Endometrial microvascular endothelial cells (primary cell): Measurements from ENCODE around the gene RIPOR3. TPM values are rescaled to one million over a fixed set of nuclear protein-coding genes. Genes with fewer than 3 reads are reported as not detected.
"Not testable (repeated sequence)": the region's sequence is repeated elsewhere in the genome, so short reads cannot be mapped to it uniquely, and the experiment has no call there.

Experiments used
- in situ Hi-C: cut with HindIII; loops from 2 replicates; pipeline ENCODE4 v1.10.0; 2017; ENCODE audit warnings: low sequenced_read_pairs, low pct_unique_long_range_greater_than_20kb; ENCODE audit errors: inconsistent ontology term
- total RNA-seq: library from RNA; depleted of rRNA; stranded (reverse); fragments of >200 nt; gene quantifications from one replicate; pipeline ENCODE4 v1.2.3, GENCODE V29; 2015; ENCODE audit errors: inconsistent ontology term

The RIPOR3 gene
- total RNA-seq, 1 donor from 2014 or later: not detected

DNA sequence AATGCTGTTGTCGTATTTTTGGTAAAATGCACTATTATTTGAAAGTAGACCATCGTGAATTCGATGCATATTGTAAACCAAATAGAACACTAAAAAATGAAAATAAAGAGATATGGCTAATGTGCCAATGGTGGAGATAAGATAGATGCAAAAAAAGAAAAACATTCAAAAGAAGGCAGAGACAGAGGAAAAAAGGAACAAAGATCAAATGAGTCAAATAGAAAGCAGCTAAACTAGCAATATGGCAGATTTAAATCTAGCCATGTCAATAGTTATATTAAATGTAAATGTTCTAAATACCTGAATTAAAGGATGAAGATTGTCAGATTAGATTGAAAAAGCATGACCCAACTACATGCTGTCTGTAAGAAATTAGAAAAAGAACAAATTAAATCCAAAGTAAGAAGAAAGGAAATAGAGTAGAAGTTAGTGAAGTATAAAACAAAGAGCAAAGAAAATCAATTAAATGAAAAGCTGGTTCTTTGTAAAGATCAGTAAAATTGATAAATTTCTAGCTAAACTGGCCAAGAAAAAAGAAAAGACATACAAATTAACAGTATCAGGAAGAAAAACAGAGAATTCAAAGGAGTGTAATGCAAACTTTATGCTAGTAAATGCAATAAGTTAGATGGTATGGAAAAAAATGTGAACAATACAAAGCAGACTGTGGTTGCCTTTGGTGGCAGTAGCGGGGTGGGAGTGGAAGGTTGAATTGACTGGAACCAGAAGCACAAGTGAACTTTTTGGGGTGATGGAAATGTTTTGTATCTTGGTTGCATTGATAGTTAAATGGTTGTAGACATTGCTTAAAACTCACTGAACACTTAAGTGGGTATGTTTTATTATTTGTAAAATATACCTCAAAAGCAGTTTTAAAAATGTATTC lies 136.4 kb downstream of the RIPOR3 start:
- in situ Hi-C loops: no loop called here

GRCh38 chr20:50552979-50553378 lies 138.4 kb downstream of the RIPOR3 start:
- in situ Hi-C loops: no loop called here

GRCh38 chr20:50551288-50551687 lies 140.1 kb downstream of the RIPOR3 start:
- in situ Hi-C loops: no loop called here

GRCh38 chr20:50550531-50550930 lies 140.8 kb downstream of the RIPOR3 start:
- in situ Hi-C loops: no loop called here

GRCh38 chr20:50548396-50548795 lies 142.9 kb downstream of the RIPOR3 start:
- in situ Hi-C loops: no loop called here

DNA sequence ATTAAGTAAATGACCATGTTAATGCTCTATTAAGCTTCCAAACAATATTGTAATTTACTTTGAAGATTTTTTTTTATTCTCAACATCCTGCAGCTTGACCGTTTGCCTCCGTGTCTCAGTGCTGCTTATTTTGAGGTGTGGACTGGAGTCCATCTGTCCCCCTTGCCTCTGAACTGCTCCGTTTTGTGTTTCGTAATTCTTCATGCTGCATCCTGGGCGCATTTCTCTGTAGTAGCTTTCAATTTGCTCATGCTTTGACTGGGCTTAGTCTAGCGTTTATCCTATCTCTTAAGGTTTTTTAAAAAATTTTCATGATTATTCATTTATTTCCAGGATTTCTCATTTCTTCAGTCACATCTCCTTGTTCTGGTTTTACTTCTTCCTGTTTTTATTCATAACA lies 143.4 kb downstream of the RIPOR3 start:
- in situ Hi-C loops: no loop called here

DNA sequence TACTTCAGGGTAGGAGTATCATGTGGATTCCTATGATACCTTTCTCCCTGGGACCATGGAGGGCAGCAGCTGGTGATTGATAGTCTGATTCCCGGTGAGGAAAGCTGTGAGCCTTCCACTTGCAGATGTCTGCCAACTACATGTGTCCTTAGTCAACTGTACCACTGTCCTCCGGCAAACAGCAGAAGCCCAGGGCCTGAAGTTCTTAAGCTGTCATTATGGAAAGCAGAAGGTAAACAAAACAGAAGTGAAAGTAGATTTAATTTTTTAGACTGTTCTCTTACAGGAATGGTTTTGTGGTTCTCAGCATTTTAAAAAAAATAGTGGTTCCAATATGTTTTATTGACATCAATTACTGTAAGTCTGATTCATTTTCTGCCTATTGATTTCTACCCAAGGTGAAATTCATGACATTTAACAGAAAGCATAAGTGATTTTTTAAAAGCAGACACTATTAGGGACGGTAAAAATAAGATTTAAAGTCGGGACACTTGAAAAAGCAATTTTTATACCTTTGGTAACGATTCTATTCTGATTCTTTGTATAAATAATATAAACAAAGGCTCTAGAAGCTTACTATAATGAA lies 144.5 kb downstream of the RIPOR3 start:
- in situ Hi-C loops: no loop called here

DNA sequence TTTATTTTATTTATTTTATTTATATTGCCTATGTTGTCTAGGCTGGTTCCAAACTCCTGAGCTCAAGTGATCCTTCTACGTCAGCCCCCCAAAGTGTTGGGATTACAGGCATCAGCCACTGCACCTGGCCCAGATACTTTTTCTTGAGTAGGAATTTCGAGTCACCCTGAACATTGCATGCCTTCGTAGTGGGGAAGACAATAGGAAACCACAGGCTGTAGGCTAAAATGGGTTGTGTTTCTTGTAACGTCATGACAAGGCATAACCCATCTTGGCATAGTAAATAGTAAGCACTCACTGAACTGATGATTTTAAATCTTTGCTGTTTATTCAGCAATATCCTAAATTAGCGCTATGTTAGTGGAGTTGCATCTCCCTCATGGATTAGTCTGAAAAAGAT lies 146.2 kb downstream of the RIPOR3 start:
- in situ Hi-C loops: no loop called here

DNA sequence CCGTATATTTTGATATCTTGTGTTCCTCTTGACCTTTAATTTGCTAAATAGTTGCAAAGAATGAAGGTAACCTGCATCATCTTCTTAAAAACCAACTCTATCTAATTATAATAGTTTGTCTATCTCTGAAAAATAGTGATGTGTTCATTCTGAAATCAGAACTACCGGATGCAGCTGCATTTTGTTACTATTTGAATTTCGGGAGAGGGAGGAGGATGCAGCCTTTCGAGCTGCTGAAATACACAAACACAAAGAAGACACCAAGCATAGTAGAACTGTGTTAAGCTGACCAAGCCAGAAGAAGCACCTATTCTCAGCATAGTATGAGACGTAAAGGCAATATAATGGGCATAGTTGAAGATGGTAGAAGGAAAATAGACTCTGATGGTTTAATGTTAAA lies 148.0 kb downstream of the RIPOR3 start:
- in situ Hi-C loops: no loop called here

GRCh38 chr20:50541606-50542041 lies 149.7 kb downstream of the RIPOR3 start:
- in situ Hi-C loops: no loop called here

DNA sequence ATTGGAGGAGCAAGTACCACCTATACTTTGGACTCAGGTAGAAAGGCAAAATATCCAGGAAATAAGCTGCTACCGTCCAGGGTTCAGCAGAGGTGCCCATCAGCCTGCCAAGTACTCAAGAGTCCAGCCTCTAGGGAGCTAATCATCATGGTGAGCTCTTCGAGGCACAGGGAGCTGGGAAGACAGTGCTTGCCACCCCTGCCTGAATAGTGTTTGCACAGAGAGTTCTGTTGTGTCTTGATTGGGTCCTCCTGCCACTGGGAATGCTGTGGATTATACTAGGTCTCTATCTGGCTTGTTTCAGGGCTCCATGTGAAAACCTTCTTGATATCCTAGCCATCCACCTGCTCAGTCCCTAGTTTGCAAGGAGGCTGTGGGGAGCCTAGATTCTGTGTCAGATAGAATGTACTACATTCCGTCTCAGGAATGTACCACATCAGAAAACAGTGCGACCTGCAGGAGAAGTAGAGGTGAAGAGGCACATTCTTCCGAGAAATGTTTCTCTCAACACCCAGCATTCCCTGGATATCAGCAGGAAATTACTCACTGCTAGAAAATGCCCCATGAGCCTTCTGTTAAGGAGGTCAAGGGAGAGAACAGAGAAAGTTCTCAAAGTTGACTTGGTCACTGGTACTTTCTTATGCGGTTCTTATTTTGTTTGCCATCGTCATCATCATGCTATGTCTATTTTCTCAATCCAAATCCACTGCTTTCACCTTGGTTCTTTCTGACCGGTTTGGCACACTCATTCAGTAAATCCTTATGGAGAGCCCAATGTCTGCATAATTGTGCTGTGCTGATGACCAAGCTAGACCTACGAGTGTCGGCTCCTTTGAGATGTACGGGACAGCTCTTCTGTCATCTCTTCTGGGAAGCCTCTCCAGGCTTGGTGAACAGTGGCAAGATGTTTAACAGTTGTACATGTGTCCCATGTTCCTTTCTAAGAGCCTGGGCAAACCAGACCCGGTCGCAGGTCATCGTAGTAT lies 150.4 kb downstream of the RIPOR3 start:
- in situ Hi-C loops: no loop called here

GRCh38 chr20:50539798-50540197 lies 151.5 kb downstream of the RIPOR3 start:
- in situ Hi-C loops: not testable (repeated sequence)

- in situ Hi-C loops: no loop called here
Measured at GRCh38 chr20:50538276-50538675, 153.1 kb downstream of the RIPOR3 start.

DNA sequence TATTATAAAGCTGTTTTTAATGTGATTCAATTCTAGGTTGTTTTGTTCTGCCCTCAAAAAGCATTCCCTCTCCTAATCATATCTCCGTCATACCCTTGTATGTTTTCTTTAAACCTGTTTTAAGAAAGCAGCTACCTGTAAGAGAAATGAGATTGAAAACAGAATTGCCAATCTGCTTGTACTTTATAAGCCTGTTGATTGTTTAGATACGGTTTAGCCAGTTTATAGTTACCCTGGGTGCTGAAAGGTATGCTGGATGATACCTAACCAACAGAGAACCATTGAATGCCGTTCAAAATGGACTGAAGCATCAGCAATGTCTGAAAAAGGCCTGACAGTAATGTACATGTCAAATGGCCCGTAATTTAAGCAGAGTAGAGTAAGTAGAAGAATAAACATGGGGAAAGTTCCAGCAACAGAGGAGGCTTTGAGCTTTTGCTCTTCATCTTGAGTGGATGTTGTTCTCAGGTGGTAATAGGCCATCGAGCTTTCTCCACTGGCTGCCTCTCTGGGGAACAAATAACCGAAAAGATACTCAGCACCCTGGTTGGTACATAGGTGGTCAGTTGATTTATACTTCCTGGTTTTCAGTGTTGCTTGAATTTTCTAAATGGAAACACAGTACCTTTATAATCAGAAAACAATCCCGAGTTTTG lies 153.7 kb downstream of the RIPOR3 start:
- in situ Hi-C loops: no loop called here

GRCh38 chr20:50536333-50536732 lies 155.0 kb downstream of the RIPOR3 start:
- in situ Hi-C loops: no loop called here
